Omental fat pad (tissue), 4 donors: Measurements from ENCODE around the gene ITGB2. TPM values are rescaled to one million over a fixed set of nuclear protein-coding genes. Genes with fewer than 3 reads are reported as not detected.
A peak's percentile ranks its signal among the peaks of the same experiment; 100 is the strongest.

ENCODE experiments used
- ATAC-seq: fragments of 150-250 bp; one replicate; pipeline ENCODE4 v1.9.1; 2016; ENCODE audit warnings: mild to moderate bottlenecking, moderate library complexity; ENCODE audit not compliant: low FRiP score
- DNase-seq: peaks from one replicate; pipeline ENCODE4 v3.0.0-alpha.2; 2019; ENCODE audit warnings: low spot score
- total RNA-seq, 4 donors: library from RNA; depleted of rRNA; stranded (reverse); fragments of >200 nt; gene quantifications; one replicate each; pipeline ENCODE4 v1.1.0, GENCODE V29; 2016
- TF ChIP-seq, protein P1 (sequence below), 3 donors: fragments of 450-650 bp; IDR thresholded peaks; one replicate each; pipeline ENCODE4 v1.5.1; 2016 to 2017; ENCODE audit warnings: antibody characterized with exemption in 3 of 3, mild to moderate bottlenecking in 3 of 3, moderate library complexity in 2 of 3

ITGB2 gene
- total RNA-seq, 4 donors from 2014 or later, result 98.5 to 581 (median 217) TPM

DNA sequence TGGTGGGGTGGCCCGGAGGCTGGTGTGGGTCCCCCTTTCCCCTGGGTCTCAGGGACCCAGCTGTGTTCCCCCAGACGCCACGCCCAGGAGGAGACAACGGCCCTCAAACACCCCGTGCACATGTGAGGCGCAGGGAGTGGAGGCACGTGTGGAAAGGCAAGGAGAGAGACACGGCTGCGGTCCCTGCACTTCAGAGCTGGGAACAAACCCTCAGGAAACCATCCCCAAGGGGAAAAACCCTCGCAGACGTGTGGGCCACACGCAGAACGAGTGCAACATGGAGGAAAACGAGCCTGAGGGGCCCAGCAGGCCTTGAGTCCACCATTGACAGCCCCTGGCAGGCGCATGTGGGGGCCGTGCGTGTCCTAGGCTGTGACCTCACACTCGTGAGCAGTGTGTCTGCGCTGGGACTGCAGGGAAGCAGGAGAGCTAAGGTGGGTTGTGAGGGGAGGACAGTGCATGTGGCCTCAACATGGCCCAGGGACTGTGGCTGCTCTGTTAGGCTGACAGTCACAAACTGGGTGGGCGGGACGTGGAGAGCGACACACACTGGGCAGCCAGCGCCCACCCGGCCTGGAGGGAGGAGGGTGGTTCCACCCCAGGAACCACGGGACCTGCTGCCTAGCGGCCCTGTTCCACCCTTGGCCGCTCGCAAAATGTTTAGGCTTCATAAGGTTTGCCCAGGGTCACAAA, 20.0 kb downstream of the ITGB2 start:
- TF ChIP-seq, protein P1, sequence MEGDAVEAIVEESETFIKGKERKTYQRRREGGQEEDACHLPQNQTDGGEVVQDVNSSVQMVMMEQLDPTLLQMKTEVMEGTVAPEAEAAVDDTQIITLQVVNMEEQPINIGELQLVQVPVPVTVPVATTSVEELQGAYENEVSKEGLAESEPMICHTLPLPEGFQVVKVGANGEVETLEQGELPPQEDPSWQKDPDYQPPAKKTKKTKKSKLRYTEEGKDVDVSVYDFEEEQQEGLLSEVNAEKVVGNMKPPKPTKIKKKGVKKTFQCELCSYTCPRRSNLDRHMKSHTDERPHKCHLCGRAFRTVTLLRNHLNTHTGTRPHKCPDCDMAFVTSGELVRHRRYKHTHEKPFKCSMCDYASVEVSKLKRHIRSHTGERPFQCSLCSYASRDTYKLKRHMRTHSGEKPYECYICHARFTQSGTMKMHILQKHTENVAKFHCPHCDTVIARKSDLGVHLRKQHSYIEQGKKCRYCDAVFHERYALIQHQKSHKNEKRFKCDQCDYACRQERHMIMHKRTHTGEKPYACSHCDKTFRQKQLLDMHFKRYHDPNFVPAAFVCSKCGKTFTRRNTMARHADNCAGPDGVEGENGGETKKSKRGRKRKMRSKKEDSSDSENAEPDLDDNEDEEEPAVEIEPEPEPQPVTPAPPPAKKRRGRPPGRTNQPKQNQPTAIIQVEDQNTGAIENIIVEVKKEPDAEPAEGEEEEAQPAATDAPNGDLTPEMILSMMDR (IDR thresholded peaks at IDR 0.05), result no peak
- no peak for DNase-seq
- ATAC-seq, result no peak

DNA sequence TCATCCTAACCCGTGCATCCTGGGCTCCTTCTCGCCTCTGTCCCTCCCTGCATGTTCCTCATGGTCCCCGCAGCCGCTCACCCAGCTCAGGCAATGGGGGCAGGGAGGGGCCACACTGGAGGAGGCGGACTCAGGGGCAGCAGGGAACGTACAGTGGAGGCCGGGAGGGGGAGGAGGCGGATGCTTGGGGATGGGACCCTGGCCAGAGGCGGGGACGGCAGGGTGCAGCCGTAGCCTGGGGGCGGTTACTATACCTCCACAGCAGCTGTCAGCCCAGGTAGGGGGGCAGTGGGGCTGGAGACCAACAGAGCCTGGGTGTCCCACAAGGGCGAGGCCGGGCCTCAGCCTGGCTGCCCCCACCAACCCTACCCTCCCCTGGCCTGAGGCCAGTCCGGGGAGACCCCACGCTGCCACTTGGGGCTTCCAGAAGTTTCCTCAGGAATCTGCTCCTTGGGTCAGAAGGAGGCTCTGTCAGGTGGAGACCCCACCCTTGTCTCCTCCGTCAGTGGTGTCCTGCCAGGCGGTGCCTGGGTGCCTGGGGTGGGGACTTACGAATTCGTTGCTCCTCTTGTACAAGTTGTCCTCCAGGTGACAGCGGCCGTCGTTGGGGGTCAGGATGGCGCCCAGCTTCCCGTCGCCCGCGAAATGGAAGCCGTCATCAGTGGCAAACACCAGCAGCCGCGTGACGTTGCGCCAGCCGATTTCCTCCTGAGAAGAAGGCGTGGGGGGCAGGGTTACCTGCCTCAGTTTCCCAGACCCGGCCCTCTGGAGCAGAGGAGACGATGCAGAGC, 20.7 kb downstream of the ITGB2 start:
- ATAC-seq (no peak), DNase-seq (no peak)
- TF ChIP-seq, protein P1 (IDR thresholded peaks at IDR 0.05), result no peak

DNA sequence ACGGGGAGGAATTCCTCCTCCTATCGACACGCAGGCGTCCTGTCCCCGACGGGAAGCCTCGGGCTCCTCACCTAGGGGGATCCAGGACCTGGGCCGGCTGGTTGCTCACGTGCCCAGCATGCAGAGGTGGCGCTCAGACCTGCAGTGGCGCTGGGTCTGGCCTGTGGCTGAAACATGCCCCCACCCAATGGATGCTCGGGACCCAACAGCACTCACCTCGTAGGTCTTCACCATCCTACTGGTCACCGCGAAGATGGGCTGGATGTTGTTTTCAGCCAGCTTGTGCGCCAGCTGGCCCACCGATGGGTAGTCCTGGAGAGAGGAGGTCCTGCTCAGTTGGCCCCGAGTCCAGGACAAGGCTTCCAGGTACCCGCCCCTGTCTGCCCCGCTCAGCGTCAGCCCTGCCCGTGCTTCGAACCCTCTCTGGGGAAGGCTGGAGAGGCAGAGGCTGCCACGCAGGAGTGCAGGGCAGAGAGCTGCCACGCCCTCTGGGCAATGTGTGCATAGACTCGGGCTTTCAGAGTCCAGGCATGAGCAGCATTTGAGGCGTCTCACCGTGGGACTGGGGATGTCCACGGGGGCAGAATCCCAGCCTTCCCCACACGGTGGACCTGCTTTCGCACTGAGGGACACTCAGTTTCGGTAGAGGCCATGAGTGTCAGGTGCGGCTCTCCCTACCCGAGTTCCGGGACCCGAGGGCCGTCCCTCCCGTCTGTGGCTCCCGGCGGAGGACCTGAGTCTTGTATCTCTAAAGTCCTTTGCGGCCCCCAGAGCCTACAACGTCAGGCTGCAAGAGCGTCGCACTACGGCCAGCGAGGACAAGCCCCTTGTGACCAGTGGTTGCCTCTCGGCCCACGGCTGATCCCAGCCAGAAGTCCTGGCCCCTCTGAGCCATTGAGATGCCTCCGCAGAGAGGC, 21.6 kb downstream of the ITGB2 start:
- DNase-seq, result no peak
- TF ChIP-seq, protein P1 (IDR thresholded peaks at IDR 0.05), result no peak
- ATAC-seq, result peak; percentile 11

DNA sequence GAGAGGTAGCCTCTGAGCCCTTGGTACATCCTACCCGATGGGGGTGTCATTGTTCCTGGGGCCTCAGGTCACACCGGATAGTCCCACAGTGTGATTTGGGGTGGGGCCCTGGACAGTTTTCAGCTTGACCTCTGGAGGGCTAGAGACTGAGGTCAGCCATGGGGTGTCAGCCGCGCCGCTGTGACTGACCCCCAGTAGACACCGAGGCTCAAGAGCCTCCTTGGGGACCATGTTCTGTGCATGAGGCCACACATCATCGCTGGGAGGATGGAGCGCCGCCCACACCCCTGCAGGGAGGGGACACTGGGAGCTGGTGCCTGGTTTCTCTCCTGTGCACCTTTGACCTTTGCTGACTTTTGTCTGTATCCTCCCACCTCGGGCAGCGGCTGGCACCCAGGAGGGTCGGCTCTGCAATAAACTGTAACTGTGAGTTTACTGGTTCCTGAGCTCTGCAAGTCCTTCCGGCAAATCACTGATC, 22.6 kb downstream of the ITGB2 start:
- ATAC-seq, result no peak
- TF ChIP-seq, protein P1 (IDR thresholded peaks at IDR 0.05), result no peak
- DNase-seq, result no peak

DNA sequence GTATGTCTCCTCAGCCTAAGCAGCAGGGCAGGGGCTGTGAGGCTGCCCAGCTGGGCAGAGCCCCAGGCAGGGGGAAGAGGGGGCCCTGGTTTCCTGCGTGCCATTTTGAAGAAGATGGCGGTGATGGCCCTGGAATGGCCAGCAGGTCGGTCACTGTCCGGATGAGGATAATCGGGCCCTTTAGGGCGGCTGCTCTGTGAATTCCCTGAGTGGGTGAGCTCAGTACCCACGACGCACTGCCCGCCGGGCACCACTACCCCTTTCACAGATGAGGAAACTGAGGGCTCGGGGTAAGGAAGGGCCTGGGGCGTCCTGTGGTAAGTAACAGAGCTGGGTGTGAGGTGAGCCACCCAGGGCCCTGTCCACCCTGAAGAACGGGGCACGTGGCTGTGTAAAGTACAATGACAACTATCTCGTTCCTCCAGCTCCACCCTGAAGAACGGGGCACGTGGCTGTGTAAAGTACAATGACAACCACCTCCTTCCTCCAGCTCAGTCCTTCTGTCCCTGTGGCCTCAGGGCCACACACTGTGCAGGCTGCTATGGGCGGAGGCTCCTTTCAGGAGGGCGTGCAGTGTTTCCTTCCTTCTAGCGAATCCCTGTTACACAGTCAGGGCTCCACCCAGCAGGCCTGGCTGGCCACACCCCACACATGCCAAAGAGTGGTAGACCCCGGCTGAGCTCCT, 23.2 kb downstream of the ITGB2 start:
- no peak for ATAC-seq
- TF ChIP-seq, protein P1 (IDR thresholded peaks at IDR 0.05), result no peak
- no peak for DNase-seq

DNA sequence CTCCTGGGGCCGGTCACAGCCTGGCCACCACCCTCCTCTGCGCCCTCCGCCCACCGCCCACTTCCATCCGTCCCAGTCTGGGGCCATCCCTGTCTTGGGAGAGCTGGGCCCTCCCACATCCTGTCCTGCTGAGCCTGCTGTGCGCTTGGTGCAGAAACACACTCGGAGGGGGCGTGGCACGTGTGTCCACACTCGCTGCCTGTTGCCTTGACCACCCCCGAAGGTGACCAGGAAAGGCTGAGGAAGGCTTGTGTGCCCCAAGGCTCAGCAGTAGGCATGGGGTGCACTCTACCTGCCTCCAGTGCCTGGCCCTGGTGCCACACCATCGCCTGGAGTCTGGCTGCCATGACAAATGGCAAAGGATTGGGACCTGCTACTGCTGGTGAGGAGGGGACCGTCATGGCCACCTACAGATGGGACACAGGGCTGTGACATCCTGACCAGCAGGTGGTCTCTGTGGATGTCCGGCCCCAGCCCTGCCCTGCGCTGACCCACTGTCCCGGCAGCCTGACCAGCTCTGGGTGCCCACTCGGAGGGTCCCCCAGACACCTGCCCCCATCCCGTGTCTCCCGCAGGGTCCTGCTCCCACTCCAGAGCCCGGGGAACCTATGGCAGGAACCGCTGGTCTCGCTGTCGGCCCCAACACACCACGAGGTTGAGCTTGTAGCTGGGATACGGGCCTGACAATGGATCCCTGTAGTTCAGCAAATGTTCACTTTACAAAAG, 24.0 kb downstream of the ITGB2 start:
- TF ChIP-seq, protein P1 (IDR thresholded peaks at IDR 0.05), result no peak
- no peak for DNase-seq

More for the DNA sequence above, 24.0 kb downstream of the ITGB2 start:
- no peak for ATAC-seq
